AG09309 (cell line): ENCODE measurements around the gene TMEM240.
"Not testable (repeated sequence)": the region's sequence is repeated elsewhere in the genome, so short reads cannot be mapped to it uniquely, and the experiment has no call there.

Experiments used
- DNase-seq: peaks from one replicate; pipeline ENCODE4 v3.0.0-alpha.2; 2010; ENCODE audit warnings: low read depth
- H3K4me3 ChIP-seq: 2 replicates; pipeline ENCODE4 v1.5.1; 2011; ENCODE audit warnings: mild to moderate bottlenecking, low read depth, low read length, moderate library complexity; ENCODE audit not compliant: control insufficient read depth
- TF ChIP-seq, protein P1 (sequence below): IDR thresholded peaks from 2 replicates; pipeline ENCODE4 v1.5.1; 2011; ENCODE audit warnings: mild to moderate bottlenecking, low read depth, low read length, inconsistent platforms; ENCODE audit not compliant: insufficient read depth, control insufficient read depth; ENCODE audit errors: missing control alignments

The TMEM240 gene

DNA sequence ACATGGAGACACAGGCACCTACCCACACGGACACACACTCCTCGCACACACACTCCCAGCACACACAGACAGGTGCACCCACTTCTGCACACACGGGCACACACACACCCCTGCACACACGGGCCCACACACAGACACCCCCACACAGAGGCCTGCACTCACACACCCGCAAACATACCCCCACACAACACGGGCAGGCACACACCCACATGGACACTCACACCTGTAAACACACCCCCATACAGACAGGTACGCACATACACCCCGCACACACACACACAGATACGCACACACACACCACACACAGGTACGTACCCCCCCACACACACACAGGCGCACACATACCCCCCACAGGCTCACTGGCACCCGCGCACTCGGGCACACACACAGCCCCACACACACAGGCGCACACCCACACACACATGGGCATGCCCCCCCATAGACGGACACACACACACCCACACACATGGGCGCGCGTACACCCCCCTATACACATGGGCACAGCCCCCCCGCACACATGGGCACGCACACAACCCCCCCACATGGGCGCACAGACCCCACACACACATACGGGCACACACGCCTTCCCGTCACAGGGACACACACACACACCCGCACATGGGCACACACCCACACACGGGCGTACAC, 22.3 kb downstream of the TMEM240 start:
- DNase-seq: no peak
- TF ChIP-seq, protein P1, sequence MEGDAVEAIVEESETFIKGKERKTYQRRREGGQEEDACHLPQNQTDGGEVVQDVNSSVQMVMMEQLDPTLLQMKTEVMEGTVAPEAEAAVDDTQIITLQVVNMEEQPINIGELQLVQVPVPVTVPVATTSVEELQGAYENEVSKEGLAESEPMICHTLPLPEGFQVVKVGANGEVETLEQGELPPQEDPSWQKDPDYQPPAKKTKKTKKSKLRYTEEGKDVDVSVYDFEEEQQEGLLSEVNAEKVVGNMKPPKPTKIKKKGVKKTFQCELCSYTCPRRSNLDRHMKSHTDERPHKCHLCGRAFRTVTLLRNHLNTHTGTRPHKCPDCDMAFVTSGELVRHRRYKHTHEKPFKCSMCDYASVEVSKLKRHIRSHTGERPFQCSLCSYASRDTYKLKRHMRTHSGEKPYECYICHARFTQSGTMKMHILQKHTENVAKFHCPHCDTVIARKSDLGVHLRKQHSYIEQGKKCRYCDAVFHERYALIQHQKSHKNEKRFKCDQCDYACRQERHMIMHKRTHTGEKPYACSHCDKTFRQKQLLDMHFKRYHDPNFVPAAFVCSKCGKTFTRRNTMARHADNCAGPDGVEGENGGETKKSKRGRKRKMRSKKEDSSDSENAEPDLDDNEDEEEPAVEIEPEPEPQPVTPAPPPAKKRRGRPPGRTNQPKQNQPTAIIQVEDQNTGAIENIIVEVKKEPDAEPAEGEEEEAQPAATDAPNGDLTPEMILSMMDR: no peak
- no peak overlapping the region for H3K4me3 ChIP-seq

- H3K4me3 ChIP-seq, DNase-seq: not testable (repeated sequence)
Observed at GRCh38 chr1:1516923-1517322, 23.5 kb downstream of the TMEM240 start.

DNA sequence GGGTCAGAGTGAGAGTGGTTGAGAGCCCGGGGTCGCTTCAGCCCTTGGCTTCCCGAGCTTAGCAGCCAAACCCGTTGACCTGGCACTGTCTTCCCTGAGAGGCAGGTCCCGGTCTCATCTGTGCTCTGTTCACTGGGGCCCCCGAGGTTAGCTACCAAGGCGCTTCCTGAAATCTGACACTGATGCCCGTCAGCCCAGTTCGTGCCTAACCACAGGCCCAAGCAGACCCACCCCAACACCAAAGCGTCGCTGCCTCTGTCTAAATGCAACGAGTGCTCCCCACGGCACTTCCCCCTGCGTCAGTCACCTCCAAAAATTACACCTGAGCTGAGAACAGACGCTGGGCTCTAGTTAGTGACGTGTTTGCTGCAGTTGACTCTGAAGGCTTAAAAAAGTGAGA, 26.0 kb downstream of the TMEM240 start:
- H3K4me3 ChIP-seq, DNase-seq: not testable (repeated sequence)

DNA sequence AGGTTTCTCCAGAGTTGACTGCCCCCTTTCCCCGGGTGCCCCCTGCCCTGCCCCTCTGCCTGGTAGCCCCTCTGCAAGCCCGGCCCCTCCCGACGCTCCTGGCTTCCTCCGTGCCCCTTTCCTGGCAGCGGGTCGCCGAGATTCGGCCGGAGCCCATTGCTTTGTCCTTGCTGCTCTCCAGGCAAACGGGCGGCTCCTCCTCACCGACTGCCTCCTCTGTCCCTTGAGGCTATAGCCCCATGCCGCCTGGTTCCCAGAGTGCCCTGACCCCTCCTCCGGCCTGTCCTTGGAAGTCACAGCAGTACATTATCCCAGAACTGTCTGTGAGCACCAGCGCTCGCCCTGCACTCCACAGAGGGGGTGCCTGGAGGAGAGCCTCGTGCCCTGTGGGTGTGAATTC, 26.7 kb downstream of the TMEM240 start:
- peak overlapping the region; percentile 28 for H3K4me3 ChIP-seq
- not testable (repeated sequence) for DNase-seq

DNA sequence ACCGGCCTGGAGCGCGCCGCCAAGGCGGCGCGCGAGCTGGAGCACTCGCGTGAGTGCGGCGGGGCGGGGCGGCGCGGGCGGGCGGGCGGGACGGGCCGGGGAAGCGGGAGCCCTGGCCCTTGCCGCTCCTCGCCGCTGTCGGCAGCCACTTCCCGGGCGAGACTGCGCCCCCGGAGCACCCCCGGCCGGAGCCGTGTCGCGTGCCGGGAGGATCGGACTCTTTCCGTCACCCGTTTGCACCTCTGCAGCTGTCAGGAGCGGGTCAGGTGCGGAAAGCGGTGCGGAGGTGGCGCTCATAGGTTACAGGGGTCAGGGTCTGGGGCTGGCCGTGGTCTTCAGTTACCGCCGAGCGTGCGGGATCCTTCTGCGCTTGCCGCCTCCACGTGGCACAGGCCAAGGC, 28.0 kb downstream of the TMEM240 start:
- H3K4me3 ChIP-seq: peak overlapping the region; percentile 85
- DNase-seq: not testable (repeated sequence)

GRCh38 chr1:1511533-1512285, 28.7 kb downstream of the TMEM240 start, which contains the start of gene ATAD3A:
Gene ATAD3A, plus strand, starts transcription at chr1:1512162. Its CDS starts 107 bp downstream, at chr1:1512269.
- TF ChIP-seq, protein P1: no peak
- H3K4me3 ChIP-seq: peak within 1 kb of the TSS; percentile 85
- peak; percentile 83 for DNase-seq

DNA sequence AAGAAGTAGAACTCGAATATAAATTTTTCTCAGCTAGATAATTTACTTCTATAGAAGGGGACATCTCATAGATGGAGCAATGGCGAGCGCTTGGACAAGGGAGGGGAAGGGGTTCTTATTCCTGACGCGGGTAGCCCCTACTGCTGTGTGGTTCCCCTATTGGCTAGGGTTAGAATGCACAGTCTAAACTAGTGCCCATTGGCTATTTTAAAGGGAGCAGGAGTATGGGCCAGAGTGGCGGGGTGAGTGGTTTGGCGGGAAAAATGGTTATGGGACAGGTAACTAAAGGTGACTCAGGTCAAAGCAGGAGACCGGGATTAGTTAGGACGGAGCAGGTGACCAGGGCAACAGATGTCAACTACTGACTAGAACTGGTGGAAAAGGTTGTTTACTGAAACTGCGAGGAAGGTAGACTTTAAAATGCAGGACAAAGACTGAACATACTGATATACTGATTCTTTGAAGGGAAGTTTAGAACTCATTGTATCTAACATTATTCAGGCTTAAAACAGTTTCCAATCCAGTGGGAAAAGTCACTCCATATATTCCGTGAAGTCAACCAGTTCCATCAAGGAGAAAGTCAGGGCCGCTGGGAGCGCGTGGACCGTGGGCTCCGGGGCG, 29.4 kb downstream of the TMEM240 start:
- DNase-seq: no peak
- TF ChIP-seq, protein P1: peak; percentile 2
- peak overlapping the region; percentile 85 for H3K4me3 ChIP-seq

- not testable (repeated sequence) for DNase-seq, H3K4me3 ChIP-seq
Observed at GRCh38 chr1:1509465-1509850, 31.0 kb downstream of the TMEM240 start.

DNA sequence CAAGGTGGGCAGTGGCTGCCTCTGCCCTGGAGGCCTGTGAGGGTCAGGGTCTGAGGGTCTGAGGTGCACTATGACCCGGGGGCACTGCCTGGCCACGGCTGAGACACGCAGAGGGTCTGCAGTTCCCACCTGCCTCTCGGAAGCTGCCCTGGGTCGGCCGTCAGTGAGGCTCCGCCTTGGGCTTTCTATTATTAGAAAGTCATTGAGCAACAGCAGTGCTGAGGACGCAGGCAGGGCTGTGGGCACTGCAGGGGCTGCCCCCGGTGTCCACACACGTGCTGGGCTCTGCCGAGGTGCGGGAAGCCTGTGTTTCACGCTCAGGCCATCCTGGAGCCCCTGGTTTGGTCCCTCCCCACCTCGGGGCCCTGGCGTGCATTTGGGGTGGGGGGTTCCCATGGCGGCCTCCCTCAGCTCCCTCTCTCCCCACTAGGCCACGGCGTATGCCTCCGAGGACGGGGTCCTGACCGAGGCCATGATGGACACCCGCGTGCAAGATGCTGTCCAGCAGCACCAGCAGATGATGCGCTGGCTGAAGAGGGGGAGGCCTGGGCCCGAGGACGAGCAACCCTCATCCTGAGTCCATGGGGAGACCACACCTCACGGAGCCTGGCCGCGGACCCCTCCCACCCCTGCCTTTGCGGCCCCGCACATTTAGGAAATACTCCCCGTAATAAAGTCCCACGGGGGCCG, 31.5 kb downstream of the TMEM240 start:
- DNase-seq: not testable (repeated sequence)

More for the DNA sequence above, 31.5 kb downstream of the TMEM240 start:
- H3K4me3 ChIP-seq: not testable (repeated sequence)
